Measurements from ENCODE around the gene RSBN1.
"Not testable (repeated sequence)": the region's sequence is repeated elsewhere in the genome, so short reads cannot be mapped to it uniquely, and the experiment has no call there.

The RSBN1 gene

GRCh38 chr1:113734357-113735055 is 77.8 kb downstream of the RSBN1 start:
- no peak for DNase-seq

- no peak for DNase-seq
Measured at GRCh38 chr1:113732802-113733201, 79.5 kb downstream of the RSBN1 start.

- no peak for DNase-seq
Measured at GRCh38 chr1:113721010-113721409, 91.3 kb downstream of the RSBN1 start.

- DNase-seq, result not testable (repeated sequence)
Measured at GRCh38 chr1:113718621-113719020, 93.7 kb downstream of the RSBN1 start.

GRCh38 chr1:113717506-113717905 is 94.8 kb downstream of the RSBN1 start:
- DNase-seq, result not testable (repeated sequence)

GRCh38 chr1:113714606-113715269 is 97.5 kb downstream of the RSBN1 start:
- DNase-seq, result no peak
